Cerebellar cortex (tissue), 1 donor: Measurements from ENCODE around the gene CRYBB3.
"Not testable (repeated sequence)": the region's sequence is repeated elsewhere in the genome, so short reads cannot be mapped to it uniquely, and the experiment has no call there.

Experiments
- DNase-seq: peaks from one replicate; pipeline ENCODE4 v3.0.0-alpha.2; 2015; ENCODE audit warnings: low spot score

CRYBB3 gene

GRCh38 chr22:25205847-25206246 lies 6.2 kb downstream of the CRYBB3 start:
- DNase-seq, result no peak

GRCh38 chr22:25206998-25207397 lies 7.3 kb downstream of the CRYBB3 start:
- DNase-seq, result no peak

GRCh38 chr22:25207553-25208157 lies 8.0 kb downstream of the CRYBB3 start:
- DNase-seq, result no peak

- DNase-seq, result no peak
Measured at GRCh38 chr22:25208328-25208727, 8.7 kb downstream of the CRYBB3 start.

GRCh38 chr22:25208743-25209505 lies 9.3 kb downstream of the CRYBB3 start:
- no peak for DNase-seq

- no peak for DNase-seq
Measured at GRCh38 chr22:25210793-25211192, 11.1 kb downstream of the CRYBB3 start.

- DNase-seq, result no peak
Measured at GRCh38 chr22:25212337-25212736, 12.7 kb downstream of the CRYBB3 start.

GRCh38 chr22:25213221-25213620 lies 13.6 kb downstream of the CRYBB3 start:
- DNase-seq, result no peak

- DNase-seq, result no peak
Measured at GRCh38 chr22:25216230-25216629, 16.6 kb downstream of the CRYBB3 start.

- no peak for DNase-seq
Measured at GRCh38 chr22:25219211-25219689, 19.6 kb downstream of the CRYBB3 start, which contains the start of gene CRYBB2. Gene CRYBB2 (plus strand): TSS chr22:25219639. CDS start chr22:25221430, 1,791 bp downstream.

- no peak for DNase-seq
Measured at GRCh38 chr22:25219948-25220442, 20.3 kb downstream of the CRYBB3 start.

GRCh38 chr22:25221790-25222189 lies 22.1 kb downstream of the CRYBB3 start:
- no peak for DNase-seq

- DNase-seq, result no peak
Measured at GRCh38 chr22:25223269-25223850, 23.7 kb downstream of the CRYBB3 start.

- no peak for DNase-seq
Measured at GRCh38 chr22:25228822-25229221, 29.2 kb downstream of the CRYBB3 start.

- DNase-seq, result not testable (repeated sequence)
Measured at GRCh38 chr22:25230760-25231159, 31.1 kb downstream of the CRYBB3 start.

- DNase-seq, result no peak
Measured at GRCh38 chr22:25232301-25232700, 32.6 kb downstream of the CRYBB3 start.

- not testable (repeated sequence) for DNase-seq
Measured at GRCh38 chr22:25233706-25234105, 34.0 kb downstream of the CRYBB3 start.

- DNase-seq, result peak; percentile 62
Measured at GRCh38 chr22:25235547-25236290, 36.1 kb downstream of the CRYBB3 start.

- DNase-seq, result no peak
Measured at GRCh38 chr22:25236417-25236816, 36.8 kb downstream of the CRYBB3 start.

- DNase-seq, result no peak
Measured at GRCh38 chr22:25237503-25237902, 37.8 kb downstream of the CRYBB3 start.

GRCh38 chr22:25238058-25238457 lies 38.4 kb downstream of the CRYBB3 start:
- not testable (repeated sequence) for DNase-seq

- not testable (repeated sequence) for DNase-seq
Measured at GRCh38 chr22:25255169-25255568, 55.5 kb downstream of the CRYBB3 start.
